Measurements from ENCODE around the gene CDKN2C. TPM values are rescaled to one million over a fixed set of nuclear protein-coding genes. Genes with fewer than 3 reads are reported as not detected.

Gene CDKN2C
- total RNA-seq, 2 donors from 2014 or later = 0.66 TPM

- no peaks in the 10 kb centered on the region for H3K9me3 Mint-ChIP-seq
- Histone ChIP-seq H3K36me3 (ENCODE audit: control insufficient read depth, insufficient read depth, low read length) (no peaks in the 10 kb centered on the region), H3K27me3 (ENCODE audit: control insufficient read depth, insufficient read depth, low read length, poor library complexity, severe bottlenecking) (peaks cover 97% of the 10 kb centered on the region), H3K4me3 (ENCODE audit: low read length) (no peak overlapping the region), H3K27ac (ENCODE audit: low read depth, low read length) (no peak overlapping the region), H3K9ac (ENCODE audit: extremely low read depth, low read length, poor library complexity, severe bottlenecking) (no peak overlapping the region), H3K4me1 (ENCODE audit: control insufficient read depth, insufficient read depth, low read length) (no peaks in the 10 kb centered on the region), H3K9me3 (ENCODE audit: control insufficient read depth, low read length) (no peaks in the 10 kb centered on the region)
- no peak overlapping the region for H3K4me3 Mint-ChIP-seq
- no peak for TF ChIP-seq CTCF (conservative IDR thresholded peaks at IDR 0.05)
- 84 to 100% methylated on average over 1 of the region's 1 CpG for WGBS, 2 experiments (ENCODE audit: insufficient coverage in 1 of 2, insufficient read length in 1 of 2)
- no peak for DNase-seq
- peaks cover 84% of the 10 kb centered on the region for H3K27me3 Mint-ChIP-seq (ENCODE audit: insufficient read depth)
- H3K27ac Mint-ChIP-seq = no peak overlapping the region
- peaks cover 7% of the 10 kb centered on the region for H3K4me1 Mint-ChIP-seq
- no peaks in the 10 kb centered on the region for H3K36me3 Mint-ChIP-seq (ENCODE audit: low read depth)
Measured at GRCh38 chr1:50981741-50982140, 11.7 kb downstream of the CDKN2C start.

- H3K36me3 ChIP-seq (ENCODE audit: control insufficient read depth, insufficient read depth, low read length) = no peaks in the 10 kb centered on the region
- no peak overlapping the region for H3K9ac ChIP-seq (ENCODE audit: extremely low read depth, low read length, poor library complexity, severe bottlenecking)
- H3K4me3 ChIP-seq (ENCODE audit: low read length) = no peak overlapping the region
- no peak overlapping the region for H3K27ac ChIP-seq (ENCODE audit: low read depth, low read length)
- TF ChIP-seq CTCF (conservative IDR thresholded peaks at IDR 0.05) = no peak
- Mint-ChIP-seq H3K4me3 (no peak overlapping the region), H3K4me1 (peaks cover 6% of the 10 kb centered on the region), H3K27me3 (ENCODE audit: insufficient read depth) (peaks cover 77% of the 10 kb centered on the region), H3K27ac (no peak overlapping the region), H3K36me3 (ENCODE audit: low read depth) (no peaks in the 10 kb centered on the region), H3K9me3 (no peaks in the 10 kb centered on the region)
- no peak for DNase-seq
- H3K27me3 ChIP-seq (ENCODE audit: control insufficient read depth, insufficient read depth, low read length, poor library complexity, severe bottlenecking) = peaks cover 90% of the 10 kb centered on the region
- 75% methylated on average over 3 of the region's 3 CpGs; no CpG with 5 or more reads in 1 of the 2 experiments for WGBS, 2 experiments (ENCODE audit: insufficient coverage in 1 of 2, insufficient read length in 1 of 2)
- H3K9me3 ChIP-seq (ENCODE audit: control insufficient read depth, low read length) = no peaks in the 10 kb centered on the region
- no peaks in the 10 kb centered on the region for H3K4me1 ChIP-seq (ENCODE audit: control insufficient read depth, insufficient read depth, low read length)
Measured at GRCh38 chr1:50982611-50983010, 12.6 kb downstream of the CDKN2C start.

GRCh38 chr1:50983219-50983802 lies 13.3 kb downstream of the CDKN2C start:
- Mint-ChIP-seq H3K27me3 (ENCODE audit: insufficient read depth) (peaks cover 72% of the 10 kb centered on the region), H3K4me3 (no peak overlapping the region), H3K27ac (no peak overlapping the region), H3K36me3 (ENCODE audit: low read depth) (no peaks in the 10 kb centered on the region), H3K4me1 (peaks cover 6% of the 10 kb centered on the region), H3K9me3 (no peaks in the 10 kb centered on the region)
- Histone ChIP-seq H3K4me1 (ENCODE audit: control insufficient read depth, insufficient read depth, low read length) (no peaks in the 10 kb centered on the region), H3K9me3 (ENCODE audit: control insufficient read depth, low read length) (no peaks in the 10 kb centered on the region), H3K27me3 (ENCODE audit: control insufficient read depth, insufficient read depth, low read length, poor library complexity, severe bottlenecking) (peaks cover 85% of the 10 kb centered on the region), H3K9ac (ENCODE audit: extremely low read depth, low read length, poor library complexity, severe bottlenecking) (no peak overlapping the region), H3K36me3 (ENCODE audit: control insufficient read depth, insufficient read depth, low read length) (no peaks in the 10 kb centered on the region), H3K4me3 (ENCODE audit: low read length) (no peak overlapping the region), H3K27ac (ENCODE audit: low read depth, low read length) (no peak overlapping the region)
- TF ChIP-seq CTCF (conservative IDR thresholded peaks at IDR 0.05) = no peak
- WGBS, 2 experiments (ENCODE audit: insufficient coverage in 1 of 2, insufficient read length in 1 of 2) = 50% methylated on average over 2 of the region's 2 CpGs; no CpG with 5 or more reads in 1 of the 2 experiments
- DNase-seq = no peak
